GM19397 (cell line): ENCODE results near the gene PSME2.

Experiments used
- ATAC-seq: cut with Tn5 transposase; IDR thresholded peaks from one replicate; pipeline ENCODE4 v1.9.1; 2021; ENCODE audit warnings: mild to moderate bottlenecking, moderate library complexity; ENCODE audit not compliant: unreplicated experiment

Gene PSME2

DNA sequence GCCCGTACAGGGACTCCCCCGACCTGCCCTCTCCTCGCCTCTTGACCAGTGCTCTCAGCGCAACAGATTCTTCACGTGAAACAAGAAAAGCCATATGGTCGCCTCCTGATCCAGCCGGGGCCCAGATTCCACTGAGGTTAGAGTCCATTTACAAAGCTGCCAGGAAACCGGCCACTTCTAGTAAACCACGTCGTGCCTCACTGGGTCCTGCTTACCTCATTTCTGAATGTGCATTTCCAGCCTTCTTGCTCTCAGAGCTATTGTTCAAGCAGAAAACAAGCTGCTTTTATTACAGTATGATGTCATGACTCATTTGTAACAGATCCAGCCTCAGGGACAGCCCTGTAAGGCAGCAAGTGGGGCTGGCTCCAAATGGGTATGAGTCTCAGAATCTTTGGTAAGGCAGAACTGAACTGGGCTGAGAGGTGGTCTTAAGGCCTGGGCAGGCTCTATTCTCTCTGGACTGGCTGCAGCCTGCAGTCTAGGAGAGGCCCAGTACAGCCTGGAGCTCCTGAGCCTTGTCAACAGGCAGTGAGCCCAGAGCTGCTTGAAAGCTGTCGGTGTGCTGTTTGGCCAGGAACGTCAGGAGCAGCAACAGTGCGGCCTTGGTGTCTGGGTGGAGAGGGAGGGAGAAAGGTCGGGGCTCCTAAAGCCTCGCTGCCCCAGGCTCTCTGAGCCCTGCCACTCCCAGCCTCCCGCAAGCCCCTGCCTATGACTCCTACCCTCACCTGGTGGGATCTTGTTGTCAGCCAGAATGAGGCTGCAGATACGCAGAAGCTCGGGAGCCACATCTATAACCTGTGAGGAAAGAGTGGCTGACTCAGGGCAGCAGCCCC is 33.8 kb upstream of the PSME2 start:
- ATAC-seq: no peak

DNA sequence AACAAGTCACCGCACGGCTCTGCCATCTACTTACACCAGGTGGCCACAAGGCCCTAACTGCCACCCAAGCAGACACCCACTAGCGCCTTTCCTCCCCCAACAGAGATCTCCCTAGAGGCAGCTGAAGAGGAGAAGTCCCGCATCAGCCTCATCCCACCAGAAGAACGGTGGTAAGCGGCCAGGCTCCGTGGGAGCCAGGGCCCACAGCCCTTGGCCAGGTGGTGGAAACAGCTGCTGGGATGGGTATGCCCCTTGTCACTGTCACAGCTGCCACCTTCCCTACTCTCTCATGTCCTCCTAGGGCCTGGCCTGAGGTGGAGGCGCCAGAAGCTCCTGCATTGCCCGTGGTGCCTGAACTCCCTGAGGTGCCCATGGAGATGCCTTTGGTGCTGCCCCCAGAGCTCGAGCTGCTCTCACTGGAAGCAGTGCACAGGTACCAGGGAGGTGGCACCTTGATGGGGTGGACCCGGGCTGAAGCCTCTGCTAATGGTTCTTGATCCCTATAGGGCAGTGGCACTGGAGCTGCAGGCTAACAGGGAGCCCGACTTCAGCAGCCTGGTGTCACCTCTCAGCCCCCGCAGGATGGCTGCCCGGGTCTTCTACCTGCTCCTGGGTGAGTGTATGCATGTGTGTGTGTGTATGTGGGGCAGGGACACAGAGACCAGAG is 33.0 kb upstream of the PSME2 start:
- no peak for ATAC-seq

GRCh38 chr14:24178399-24179178 is 32.2 kb upstream of the PSME2 start:
- ATAC-seq: no peak

DNA sequence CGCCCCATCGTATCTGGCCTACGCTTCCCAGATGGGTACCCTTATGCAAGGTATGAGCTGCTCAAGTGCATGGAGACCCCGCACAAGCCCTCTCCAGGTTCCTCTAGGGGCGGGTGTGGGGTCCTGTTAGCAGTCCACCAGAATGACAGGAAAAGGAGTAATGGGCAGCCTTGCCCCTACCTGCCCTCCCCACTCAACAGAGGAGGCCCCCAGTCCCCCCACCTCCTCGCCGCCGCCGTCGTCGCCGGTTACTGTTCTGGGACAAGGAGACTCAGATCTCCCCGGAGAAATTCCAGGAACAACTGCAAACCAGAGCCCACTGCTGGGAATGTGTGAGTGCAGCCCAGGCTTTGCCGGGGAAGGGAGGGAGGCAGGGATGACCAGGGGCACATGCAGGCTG is 31.5 kb upstream of the PSME2 start:
- ATAC-seq: no peak

DNA sequence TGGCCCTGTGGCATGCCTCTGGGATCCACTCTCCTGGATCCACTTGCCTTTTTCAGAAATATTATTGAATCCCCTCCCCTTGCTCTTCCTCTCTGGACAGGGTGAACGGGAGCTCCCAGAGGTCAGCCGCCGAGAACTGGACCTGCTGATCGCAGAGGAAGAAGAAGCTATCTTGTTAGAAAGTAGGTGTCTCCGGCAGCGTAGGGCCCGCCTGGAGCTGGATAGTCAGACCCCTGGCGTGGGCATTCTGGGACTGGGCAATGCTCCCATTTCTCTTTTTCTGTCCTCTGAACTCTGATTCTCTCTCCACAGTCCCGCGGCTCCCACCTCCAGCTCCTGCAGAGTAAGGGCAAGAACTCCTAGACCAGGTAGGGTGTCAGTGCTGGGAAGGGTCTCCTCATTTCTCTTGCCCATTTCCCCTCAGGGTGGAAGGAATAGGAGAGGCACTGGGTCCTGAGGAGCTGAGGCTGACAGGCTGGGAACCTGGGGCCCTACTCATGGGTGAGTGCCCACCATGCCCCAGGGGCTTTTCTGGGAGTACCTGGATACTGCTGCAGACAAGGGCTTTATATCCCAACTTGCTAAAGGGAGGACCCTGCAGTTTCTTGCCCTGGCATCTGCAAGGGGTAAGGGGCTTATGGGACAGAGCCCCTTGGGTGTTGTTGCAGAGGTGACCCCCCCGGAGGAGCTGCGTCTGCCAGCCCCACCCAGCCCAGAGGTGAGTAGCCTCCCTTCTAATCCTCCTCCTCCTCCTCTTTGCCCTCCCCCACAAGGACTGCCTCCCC is 30.8 kb upstream of the PSME2 start:
- ATAC-seq: no peak

- ATAC-seq: no peak
Measured at GRCh38 chr14:24176599-24176998, 30.2 kb upstream of the PSME2 start.

- no peak for ATAC-seq
Measured at GRCh38 chr14:24172871-24173281, 26.5 kb upstream of the PSME2 start.

DNA sequence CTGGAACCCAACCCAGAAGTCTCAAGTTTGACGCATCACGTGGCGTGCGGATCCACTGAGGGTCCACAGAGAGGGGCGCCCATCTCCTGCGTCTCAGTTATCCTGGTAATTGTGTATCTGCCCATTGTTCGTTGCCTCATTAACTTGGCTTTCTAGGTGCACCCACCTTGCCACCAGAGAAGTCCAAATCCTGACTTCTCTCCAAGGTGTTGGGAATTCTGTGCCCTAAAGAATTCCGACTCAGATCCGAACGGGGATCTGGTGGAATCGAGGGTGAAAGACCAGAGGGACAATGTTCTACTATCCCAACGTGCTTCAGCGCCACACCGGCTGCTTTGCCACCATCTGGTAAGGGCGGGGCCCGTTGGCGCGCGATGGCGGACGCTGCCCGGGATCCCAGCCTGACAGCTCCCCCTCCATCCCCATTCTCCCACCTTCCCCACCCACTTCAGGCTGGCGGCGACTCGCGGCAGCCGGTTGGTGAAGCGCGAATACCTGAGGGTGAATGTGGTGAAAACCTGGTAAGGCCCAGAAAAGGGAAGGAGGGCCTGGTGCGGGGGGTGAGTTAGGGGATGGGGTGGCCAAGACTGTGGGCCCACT is 26.0 kb upstream of the PSME2 start:
- ATAC-seq: no peak

DNA sequence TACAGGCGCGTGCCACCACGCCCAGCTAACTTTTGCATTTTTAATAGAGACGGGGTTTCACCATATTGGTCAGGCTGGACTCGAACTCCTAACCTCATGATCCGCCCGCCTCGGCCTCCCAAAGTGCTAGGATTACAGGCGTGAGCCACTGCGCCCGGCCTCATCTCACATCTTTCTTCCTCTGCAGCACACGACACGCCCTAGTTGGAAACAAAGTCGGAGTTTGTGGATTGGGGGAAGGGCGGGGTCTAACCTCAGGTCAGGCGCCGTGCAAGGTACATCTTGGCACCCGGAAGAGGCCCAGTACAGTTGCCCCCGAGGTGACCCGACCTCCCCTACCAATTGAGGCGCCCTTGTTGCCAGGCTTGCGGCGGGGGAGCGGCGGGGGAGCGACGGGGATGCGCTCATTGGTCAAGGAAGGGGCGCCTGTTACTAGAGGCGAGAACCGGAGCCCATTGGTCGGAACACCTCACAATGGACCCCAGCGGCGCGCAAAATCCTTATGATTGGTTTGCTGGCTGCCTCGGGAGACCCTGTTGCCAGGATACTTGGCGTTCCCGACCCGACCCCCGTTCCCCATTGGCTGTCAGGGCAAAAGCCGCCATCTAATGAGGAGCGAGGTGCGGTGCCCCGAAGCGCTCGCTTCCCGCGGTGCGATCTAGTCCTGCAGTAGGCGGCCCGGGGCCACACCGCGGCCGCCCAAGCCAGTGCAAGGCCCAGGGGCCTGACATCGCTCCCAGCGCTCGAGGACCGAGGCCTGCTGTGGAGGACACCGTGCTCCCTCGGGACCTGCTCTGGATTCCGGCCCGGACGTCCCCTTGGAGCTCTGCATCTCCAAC is 25.2 kb upstream of the PSME2 start, which contains the start of gene REC8:
TSS of gene REC8 (plus strand) at position 659 of the 839 bp plus-strand sequence. CDS start 473 bp downstream, outside the sequence.
- peak; percentile 81 for ATAC-seq

- ATAC-seq: no peak
Measured at GRCh38 chr14:24167469-24168114, 21.2 kb upstream of the PSME2 start.

- ATAC-seq: no peak
Measured at GRCh38 chr14:24165785-24166184, 19.4 kb upstream of the PSME2 start.

- no peak for ATAC-seq
Measured at GRCh38 chr14:24164518-24164991, 18.1 kb upstream of the PSME2 start.

GRCh38 chr14:24162093-24162492 is 15.7 kb upstream of the PSME2 start:
- ATAC-seq: no peak

DNA sequence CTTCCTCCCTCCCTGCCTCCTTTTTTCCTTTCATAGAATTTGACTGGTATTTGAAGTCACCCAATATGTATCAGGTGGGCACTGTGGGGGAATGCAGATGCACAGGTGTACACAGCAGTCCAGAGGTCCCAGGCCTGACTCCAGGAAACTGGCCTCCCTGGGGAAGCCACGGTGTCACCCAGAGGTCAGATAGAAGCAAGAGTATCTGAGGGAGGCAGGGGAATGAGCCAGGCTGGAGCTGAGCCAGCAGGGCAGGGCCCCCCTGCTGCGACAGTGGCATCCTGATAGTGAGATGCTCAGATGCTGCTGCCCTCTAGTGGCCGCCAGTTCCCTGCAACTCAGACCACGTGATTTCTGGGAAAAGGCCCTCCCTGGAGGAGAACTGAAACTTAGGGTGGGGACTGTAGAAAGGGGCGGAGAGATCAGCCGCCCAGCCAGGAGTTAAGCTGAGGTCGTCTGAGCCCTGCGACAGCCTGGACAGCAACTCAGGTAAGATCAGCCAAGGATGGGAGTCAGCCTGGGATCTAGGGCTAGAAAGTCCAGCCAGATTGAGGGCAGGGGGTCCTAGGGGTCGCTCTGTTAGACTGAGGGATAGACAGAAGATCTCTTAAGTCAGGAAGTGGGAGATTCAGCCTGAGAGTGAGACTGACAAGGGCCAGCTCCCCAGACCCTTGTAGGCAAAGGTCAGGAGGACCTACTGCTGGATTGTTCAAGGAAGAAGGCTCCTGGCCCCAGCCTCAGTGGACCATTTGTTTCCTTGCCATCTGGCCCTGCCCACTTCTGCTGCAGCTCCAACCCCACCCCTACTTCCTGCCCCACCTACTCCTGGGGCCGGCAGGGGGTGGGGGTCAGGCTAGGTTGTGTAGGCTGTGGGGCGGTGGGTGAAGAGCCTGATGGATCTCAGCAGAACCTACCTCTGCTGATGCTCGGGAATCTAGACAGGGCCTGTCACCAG is 14.7 kb upstream of the PSME2 start, which contains the start of gene IRF9:
TSS of gene IRF9 (plus strand) at position 416 of the 955 bp plus-strand sequence. CDS start 880 bp downstream, outside the sequence.
- peak; percentile 80 for ATAC-seq

- ATAC-seq: no peak
Measured at GRCh38 chr14:24160499-24160849, 14.1 kb upstream of the PSME2 start.

GRCh38 chr14:24159777-24160498 is 13.5 kb upstream of the PSME2 start:
- ATAC-seq: no peak

DNA sequence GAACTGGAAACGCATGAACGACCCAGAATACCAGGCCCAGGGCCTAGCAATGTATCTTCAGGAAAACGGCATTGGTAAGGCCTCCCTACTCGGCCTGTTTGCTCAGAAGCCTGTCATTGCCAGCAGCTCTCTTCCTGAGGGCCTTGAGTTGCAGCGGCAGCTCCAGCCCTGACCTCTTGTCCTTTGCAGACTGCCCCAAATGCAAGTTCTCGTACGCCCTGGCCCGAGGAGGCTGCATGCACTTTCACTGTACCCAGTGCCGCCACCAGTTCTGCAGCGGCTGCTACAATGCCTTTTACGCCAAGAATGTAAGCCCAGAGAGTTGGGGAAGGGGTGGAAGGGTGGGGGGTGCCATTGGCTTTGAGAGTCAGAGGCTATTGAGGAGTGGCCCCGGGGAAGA is 10.9 kb upstream of the PSME2 start:
- ATAC-seq: no peak
